T1000 (cell line): ENCODE data around the gene KCNAB2.

Experiments used
- DNase-seq: peaks from one replicate; lab custom pipeline; 2025; ENCODE audit warnings: mixed read lengths; lab: John Stamatoyannopoulos, UW

Gene KCNAB2

DNA sequence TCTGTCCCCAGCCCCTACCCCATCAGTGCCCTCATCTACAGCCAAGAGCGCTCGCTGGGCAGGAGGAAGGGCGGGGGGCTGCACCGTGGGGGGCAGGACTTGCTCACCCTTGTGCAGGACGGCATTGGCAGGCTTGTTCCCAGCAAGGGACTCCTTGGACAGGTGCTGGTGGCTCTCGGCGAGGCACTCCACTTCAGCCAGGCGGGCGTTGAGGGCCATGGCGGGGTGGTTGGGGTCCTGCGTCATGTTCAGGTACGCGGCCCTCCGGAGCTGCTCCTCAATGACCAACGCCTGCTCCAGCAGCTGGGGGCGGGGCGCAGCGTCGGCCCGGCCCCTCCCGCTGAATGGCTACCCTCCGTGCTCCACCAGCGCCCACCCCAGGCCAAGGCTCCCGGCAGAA is 64.0 kb downstream of the KCNAB2 start:
- DNase-seq: no peak

DNA sequence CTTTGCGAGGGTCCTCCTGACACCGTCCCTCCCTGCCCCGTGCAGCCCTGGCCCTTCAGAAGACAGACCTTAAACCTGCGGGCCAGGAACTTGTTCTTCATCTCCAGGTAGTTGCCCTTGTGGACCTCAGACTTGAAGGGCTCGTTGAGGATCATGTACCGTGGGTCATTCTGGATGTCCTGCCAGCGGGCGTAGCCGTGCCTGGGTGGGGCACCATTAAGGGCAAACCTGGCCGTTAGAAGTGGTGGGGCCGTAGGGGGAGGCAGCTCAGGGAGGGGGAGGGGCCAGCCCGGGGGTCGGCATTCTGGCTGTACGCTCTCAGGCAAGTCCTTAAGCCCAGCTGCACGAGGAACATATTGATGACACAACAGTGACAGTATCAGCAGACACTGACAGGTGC is 64.6 kb downstream of the KCNAB2 start:
- no peak for DNase-seq

DNA sequence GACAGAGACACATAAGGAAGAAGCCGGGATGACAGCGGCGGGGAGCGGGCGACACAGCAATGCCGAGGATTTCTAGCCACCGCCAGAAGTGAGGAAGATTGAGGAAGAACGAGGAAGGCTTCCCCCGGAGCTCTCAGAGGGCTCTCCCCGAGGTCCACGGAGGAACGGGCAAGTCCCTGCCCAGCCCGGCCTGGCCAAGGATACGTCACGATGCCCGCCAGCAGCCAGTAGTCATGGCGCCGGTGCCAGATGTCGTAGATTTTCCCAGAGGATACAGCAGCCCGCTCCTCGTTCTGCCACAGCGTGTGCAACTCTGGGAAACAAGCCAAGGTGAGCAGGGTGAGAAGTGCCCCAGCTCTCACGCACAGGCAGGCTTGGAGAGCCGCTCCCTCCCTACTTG is 65.9 kb downstream of the KCNAB2 start:
- no peak for DNase-seq

DNA sequence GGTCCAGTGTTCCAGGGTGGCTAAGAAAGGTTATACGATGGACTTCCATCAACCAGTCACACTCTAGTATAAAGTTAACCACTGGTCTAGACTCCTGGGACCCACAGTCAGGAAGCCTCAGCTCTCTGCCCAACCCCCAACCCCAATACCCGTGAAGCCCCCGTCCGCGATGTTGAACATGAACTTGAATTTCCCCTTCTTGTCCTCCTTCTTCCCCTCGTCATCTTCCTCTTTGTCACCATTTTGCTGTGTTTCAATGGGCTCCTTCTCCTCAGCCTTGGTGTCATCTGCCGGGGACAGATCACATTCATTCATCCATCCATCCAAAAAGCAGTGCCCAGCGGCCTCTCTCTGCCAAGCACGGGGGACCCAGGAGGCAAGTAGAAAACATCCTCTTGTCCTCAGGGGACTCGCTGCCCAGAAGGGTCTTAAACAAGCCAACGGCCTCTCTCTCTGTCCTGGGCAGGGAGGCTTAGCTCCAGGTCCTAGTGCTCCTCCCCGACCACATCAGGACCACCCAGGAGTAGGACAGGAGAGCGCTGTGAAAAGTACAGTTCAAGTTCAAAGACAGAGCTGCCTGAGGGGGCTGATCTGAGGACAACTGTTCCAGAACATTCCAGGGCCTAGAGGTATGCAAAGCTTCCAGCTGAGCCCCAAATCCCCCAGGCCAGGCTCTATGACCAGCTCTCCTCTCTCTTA is 66.5 kb downstream of the KCNAB2 start:
- no peak for DNase-seq

DNA sequence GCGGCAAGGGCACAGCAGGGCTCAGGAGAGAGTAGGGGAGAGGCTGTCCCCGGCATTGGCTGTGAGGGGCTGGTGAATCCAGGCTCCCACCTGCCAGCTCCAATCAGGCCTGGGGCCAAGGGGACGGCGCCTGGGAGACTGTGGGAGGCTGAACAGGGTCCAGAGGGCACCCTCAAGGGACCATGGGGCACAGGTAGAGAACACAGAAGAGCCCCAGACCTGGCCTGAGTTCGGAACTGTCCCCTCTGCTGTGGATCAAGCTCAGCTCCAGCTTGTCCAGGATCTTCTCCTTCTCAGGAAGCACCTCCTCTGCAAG is 67.0 kb downstream of the KCNAB2 start:
- DNase-seq: no peak

DNA sequence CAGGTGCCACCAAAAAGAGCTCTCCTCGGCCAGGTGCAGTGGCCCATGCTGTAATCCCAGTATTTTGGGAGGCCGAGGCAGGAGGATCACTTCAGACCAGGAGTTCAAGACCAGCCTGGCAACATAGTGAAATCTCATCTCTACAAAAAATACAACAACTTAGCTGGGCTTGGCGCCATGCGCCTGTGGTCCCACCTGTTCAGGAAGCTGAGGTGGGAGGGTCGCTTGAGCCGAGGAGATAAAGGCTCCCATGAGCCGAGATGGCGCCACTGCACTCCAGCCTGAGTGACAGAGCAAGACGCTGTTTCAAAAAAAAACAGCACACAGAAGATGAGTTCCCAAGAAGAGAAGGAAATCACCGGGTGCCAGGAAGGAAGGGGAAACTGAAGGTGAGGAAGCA is 67.4 kb downstream of the KCNAB2 start:
- DNase-seq: no peak

DNA sequence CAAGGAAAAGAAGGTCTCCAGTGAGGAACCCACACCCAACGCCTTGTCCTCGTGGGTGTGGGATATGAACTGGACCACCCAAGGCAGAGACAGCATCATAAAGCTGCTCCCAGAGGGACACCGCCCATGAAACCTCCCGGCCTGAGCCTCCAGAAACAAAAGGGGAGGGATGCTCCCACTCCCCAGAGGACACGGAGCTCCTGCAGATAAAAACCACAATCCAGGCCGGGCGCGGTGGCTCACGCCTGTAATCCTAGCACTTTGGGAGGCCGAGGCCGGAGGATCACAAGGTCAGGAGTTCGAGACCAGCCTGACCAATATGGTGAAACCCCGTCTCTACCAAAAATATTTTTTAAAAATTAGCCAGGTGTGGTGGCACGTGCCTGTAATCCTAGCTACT is 68.1 kb downstream of the KCNAB2 start:
- DNase-seq: no peak

DNA sequence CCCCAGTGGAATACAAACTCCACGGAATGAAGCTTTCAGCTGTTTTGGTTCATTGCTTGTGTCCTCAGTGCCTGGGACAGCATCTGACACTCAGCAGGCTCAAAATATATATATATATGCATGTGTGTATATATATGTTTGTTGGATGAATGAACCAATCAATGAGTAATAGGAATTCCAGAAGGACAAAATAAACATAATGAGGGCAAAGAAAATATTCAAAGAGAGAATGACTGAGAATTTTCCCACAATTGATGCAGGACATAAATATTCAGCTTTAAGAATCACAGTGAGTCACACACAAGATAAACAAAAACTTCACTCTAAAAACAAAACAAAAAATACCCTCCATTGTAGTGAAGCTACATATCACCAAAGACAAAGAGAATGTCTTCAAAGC is 70.4 kb downstream of the KCNAB2 start:
- DNase-seq: no peak

DNA sequence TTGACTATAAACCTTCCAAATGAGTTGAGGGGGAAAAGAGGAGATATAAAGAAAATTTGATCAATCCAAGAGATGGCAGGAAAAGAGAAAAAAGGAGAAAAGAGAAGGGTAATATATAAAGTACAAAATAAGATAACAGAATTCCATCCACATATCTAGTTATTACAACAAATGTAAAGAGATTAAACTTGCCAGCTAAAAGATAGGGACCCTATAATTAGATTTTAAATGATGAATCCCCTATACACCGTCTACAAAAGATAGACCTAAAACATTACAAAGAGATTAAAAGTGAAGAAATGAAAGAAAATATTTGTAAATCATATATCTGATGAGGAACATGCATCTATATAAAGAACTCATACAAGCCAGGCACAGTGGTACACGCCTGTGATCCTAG is 71.4 kb downstream of the KCNAB2 start:
- DNase-seq: no peak

DNA sequence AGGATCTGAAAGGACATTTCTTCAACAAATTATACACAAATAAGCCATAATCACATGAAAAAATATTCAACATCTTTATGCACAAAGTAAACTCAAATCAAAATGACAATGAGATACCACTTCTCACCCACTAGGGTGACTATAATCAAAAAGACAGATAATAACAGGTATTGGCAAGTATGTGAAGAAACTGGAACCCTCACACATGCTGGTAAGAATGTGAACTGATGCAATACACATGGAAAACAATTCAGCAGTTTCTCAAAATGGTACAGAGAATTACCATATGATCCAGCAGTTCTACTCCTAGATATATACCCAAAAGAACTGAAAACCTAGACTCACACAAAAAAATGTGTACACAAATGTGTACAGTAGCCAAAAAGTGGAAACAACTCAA is 71.9 kb downstream of the KCNAB2 start:
- no peak for DNase-seq

DNA sequence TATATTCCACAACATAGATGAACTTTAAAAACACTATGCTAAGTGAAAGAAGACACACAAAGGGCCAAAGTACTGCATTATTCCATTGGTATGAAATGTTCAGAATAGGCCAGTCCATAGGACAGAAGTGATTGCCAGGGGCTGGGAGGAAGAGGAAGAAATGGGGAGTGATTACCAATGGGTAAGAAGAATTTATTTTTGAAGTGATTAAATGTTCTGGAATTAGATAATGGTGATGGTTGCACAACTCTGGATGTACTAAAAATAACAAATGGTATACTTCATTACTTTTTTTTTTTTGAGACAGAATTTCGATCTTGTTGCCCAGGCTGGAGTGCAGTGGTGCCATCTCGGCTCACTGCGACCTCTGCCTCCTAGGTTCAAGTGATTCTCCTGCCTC is 72.7 kb downstream of the KCNAB2 start:
- DNase-seq: no peak

DNA sequence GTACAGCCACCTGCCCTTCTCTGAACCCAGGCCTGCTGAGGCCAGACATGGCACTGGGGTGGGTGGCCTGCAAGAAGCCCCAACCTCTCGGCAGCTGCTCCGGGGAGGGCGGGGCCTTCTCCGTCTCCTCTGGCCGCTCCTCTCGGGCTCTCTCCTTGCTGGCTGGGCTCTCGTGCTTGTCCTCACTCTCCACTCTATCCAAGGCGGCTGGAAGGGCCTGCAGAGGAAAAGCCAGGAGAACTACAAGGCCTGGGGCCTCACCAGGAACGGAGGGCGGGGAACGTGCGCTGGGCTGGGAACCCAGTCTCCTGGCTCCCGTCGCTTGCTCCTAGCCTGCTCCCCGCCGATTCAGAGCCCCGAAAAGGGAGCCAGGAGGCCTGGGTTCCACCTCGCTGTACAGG is 75.3 kb downstream of the KCNAB2 start:
- no peak for DNase-seq

DNA sequence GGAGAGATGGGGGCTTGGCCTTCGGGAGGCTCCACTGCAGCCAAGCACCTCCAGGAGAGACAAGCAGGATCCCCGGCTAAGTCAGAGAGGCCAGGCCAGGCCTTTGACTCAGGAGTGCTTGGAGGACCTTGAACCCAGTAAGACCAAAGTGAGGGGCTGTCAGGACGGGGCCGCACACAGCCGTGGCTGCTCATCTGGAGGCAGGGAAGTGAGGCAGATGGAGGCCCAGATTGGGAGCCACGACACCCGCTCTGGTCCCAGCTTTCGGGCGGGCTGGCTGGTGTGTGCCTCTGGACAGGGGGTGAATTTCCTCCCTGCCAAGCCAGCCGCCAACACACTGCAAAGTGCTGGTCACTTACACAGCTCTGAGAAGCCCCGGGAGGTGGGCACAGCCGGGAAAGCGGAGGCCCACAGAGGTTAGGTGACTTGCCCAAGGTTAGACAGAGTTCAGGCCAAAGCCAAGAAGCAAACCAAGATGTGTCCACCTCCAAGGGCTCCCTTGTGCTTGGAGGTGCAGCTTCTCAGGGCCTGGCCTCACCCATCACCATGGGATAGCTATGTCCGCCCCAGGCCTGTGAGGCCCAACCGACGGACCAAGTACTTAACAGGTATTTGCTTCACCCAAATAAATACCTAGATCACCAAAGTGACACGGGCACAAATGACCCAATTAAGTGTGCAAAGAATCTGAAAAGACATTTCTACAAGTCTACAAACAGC is 76.1 kb downstream of the KCNAB2 start:
- no peak for DNase-seq

DNA sequence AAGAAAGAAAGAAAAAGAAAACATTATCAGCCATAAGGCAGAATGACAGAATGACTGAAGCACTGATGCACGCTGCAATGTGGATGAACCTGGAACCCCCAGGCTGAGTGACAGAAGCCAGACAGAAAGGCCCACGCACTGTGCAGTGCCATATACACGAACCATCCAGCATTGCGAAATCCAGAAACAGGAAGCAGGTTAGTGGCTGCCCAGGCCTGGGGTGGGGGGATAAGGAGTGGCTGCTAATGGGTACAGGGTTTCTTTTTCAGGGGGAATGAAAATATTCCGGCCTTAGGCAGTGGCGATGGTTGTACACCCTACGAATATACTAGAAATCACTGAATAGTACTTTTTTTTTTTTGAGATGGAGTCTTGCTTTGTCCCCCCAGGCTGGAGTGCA is 77.4 kb downstream of the KCNAB2 start:
- DNase-seq: no peak

DNA sequence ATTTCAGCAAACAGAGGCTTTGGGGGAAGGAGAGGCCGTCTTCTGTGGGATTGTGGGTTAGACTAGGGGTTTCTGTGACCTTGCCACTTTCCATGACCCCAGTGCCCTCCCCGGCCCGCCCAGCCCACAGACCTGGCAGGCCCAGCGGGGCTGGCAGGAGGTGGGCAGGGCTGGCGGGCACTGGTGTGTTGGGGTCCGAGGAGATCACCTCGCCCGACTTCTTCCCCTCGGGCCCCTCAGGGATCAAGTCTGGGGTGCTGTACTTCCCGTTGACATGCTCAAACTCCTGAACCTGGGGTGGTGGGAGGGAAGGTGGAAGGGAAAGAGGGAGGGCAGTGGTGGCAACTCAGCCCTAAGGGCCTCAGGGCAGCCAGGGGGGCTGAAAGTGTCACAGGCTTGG is 78.1 kb downstream of the KCNAB2 start:
- no peak for DNase-seq

DNA sequence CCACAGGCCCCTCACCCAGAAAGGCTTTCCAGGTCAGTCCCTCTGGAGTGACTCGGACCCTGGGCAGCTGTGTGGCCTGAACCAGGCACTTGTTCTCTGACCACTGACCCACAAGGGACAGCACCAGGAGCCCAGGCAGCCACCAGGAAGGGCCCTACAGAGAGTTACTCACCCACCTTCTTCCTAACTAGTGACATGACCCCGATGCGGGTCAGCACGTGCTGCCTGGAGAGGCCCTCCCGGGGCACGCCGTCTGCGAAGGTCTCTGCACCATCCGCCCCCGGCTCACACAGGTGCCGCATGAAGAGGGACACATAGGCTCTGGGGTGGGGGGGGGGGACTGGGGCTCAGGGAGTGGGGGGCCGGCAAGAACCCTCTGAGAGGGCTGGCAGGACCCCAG is 78.7 kb downstream of the KCNAB2 start:
- no peak for DNase-seq

DNA sequence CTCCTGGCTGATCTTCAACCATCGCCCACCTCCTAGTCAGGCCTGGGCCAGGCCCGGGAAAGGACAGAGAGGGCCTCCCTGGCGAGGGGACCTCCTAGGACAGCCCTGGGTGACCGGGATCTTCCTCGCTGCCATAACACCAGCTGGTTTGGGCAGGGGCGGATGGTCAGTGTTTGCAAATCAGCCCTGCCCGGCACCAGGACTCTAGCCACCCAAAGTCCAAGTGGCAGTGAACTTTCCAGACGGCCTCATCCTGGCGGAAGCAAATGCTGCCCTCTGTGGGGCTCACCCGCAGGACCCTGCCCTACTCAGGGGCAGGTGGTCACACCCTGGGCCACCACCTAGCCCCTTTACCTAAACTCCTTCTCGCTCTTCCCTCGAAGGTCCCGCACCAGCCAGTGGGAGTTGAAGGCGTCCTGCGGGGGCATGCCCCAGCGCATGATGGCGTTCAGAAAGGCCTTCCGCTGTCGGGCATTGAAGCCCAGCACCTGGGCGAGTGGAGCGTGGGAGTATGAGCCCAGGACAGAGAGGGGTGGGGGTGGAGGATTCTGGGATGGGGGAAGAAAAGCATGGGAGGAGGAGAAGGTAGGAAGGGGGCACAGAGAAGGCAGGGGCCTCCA is 79.2 kb downstream of the KCNAB2 start:
- DNase-seq: no peak

DNA sequence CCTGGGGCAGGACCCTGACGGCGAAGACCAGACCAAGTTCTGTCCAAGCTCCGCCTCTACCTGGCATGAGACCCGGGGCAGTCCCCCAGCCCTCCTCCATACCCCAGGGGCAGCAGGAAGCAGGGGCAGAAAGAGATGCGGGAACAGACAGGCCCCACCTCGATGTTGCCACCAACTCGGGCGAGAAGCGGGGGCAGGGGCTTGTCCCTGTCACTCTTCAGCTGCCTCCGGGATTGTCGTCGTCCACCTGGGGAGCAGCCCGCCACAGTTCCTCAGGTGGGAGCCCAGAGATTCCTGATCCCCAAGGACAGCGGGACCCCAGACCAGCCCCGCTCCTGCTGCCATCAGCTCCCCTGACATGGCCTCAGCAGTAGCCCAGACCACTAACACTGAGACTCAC is 79.7 kb downstream of the KCNAB2 start:
- DNase-seq: no peak

DNA sequence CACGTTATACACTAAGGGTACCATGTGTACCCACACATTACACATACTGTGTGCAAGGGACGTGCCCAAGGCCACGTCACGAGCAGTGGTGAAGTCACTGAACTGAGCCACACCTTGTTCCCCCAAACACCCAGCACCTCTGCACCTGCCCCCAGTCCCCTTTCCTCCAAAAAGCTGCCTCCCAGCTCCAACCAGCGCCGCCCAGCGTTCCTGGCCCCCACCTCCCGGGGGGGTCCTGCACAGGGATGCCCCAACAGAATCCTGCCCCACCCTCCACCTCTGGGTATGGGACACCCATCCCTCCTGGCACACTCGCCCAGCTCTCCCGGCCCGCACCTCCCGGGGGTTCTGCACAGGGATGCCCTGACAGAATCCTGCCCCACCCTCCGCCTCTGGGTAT is 80.3 kb downstream of the KCNAB2 start:
- DNase-seq: no peak

DNA sequence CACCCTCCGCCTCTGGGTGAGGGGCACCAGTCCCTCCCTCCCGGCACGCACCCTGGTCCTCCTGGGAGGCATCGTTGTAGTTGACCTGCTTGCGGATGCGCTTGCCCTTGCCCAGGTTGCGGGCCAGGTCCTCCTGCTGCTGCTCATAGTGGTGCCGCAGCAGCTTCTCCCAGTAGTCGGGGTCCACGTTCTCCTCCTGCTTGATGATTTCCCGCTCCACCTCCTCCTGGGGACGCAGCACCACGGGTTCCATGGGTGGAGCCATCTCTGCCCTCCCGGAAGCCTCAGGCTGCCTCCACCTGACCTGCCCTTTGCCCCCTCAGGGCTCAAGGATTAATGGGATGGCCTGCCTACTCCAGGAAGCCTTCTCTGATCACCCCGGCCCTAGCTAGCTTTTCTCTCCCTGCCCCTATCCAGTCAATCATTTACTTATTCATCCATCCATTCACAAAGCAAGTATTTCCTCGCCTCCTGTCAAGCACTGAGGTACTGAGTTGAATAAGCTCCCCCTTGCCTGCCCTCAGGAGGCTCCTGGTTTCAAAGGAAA is 80.9 kb downstream of the KCNAB2 start:
- DNase-seq: no peak

DNA sequence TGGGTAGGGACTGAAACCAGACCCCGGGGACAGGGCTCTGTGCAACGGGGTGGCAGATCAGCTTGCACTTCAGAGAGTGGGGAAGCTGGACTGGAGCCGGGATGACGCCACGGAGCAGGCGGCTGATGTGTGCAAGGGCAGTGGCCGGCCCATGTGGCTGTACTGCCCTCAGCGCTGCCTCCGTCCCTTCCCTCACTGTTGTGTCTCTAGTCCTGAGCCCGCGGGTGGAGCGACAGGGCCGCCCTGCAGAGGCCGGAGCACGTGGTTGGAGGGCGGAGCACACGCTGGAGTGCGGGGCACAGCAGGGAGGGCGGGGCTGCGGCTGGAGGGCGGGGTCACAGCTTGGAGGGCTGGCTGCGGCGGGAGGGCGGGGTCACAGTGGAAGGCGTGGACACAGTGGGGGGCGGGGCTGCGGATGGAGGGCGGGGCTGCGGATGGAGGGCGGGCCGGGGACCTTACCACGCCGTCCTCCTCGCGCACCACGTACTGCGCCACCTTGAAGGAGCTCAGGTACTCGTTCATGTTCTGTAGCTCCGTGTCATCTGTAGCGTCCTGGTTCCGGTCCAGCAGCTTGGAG is 82.0 kb downstream of the KCNAB2 start:
- no peak for DNase-seq

DNA sequence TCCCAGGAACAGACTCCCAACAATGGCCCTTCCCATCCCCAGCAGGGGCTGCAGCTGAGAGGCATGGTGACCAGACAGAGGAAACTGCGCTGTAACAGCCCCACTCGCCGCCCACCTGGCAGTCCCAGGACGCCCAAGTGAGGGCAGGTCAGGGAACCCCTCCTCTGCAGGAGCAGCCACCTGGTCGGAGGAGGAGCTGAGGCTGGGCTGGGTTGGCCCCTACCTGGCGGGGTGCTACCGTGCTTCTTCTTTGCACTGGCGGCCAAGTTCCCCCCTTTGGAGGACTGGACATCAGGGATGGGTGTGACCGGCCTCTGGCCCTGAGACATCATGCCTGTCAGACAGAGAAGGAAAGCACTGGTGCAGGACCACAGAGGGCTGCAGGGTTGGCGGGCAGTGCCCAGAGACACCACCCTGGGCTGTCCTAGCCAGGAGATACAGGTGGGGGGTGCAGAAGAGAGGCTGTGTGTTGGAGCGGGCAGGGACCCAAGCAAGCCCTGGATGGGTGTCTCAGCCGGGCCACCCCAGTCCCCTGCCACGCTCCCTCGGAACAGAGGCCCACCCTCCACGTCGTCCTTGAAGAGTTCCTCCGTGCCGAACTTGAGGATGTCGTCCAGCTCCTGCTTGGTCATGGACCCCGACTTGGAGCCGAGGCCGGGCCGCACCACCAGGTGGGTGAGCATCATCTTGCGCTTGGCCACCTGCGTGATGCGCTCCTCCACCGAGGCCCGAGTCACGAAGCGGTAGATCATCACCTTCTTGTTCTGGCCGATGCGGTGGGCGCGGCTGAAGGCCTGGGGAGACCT is 82.8 kb downstream of the KCNAB2 start:
- DNase-seq: no peak
